ELR (cell line): ENCODE measurements around the gene IRAK1BP1.
"Not testable (repeated sequence)": the region's sequence is repeated elsewhere in the genome, so short reads cannot be mapped to it uniquely, and the experiment has no call there.

Experiments used
- DNase-seq: peaks from one replicate; pipeline ENCODE4 v3.0.0-alpha.2; 2015; ENCODE audit warnings: low read depth

Gene IRAK1BP1

DNA sequence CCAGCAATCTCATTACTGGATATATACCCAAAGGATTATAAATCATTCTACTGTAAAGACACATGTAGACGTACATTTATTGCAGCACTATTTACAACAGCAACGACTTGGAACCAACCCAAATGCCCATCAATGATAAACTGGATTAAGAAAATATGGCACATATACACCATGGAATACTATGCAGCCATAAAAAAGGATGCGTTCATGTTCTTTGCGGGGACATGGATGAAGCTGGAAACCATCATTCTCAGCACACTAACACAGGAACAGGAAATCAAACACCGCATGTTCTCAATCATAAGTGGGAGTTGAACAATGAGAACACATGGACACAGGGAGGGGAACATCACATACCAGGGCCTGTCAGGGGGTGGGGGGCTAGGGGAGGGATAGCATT, 22.6 kb downstream of the IRAK1BP1 start:
- not testable (repeated sequence) for DNase-seq

DNA sequence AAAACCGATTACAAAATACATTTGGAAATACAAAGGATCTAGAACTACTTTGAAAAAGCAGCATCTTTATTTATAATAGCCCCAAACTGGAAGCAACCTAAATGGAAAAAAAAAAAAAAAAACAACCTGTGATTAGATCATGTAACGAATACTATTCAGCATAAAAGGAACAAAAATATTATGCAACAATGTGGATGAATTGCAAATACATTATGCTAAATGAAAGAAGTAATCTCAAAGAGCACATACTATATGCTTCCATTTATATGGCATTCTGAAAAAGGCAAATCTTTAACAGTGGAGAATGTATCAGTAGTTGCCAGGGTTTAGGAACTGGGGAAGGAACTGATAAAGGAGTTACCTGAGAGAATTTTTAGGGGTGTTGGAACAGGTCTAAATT, 28.9 kb downstream of the IRAK1BP1 start:
- DNase-seq = no peak

- no peak for DNase-seq
Observed at GRCh38 chr6:78908621-78909020, 41.3 kb downstream of the IRAK1BP1 start.

DNA sequence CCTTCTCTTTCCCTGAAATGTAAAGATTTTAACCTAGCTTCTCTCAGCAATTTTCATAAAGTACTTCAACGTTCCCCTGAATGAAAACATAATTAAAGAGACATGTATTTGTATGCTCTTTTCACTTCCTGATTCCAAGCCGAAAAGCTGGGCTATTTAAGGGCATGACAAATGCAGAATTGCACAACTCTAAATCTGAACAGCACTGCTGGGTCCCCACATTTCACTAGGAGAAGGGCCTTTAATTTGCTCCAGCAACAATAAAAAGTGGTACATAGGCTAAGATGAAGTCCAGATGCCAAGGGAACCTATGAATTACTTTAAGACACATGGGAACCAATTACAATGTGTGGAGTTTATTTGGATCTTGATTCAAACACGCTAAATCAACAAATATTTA, 42.0 kb downstream of the IRAK1BP1 start:
- peak; percentile 5 for DNase-seq

DNA sequence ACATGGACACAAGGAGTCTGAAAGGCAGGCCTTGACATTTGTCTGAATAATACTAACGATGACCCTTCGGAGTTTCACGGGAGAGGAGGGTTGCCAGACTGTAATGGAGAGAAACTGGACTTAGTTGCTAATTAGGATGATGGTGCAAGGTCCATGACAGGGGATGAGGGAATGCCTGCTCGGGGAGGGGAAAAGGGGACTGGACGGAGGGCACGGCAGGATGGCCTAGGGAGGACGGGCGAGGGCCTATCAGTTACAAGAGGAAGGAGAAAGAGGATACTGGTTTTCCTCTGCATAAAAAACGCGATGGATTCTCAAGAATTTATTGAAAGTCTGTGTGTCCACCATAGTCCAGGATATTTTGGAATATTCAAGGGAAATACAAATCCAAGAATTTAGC, 42.7 kb downstream of the IRAK1BP1 start:
- no peak for DNase-seq

DNA sequence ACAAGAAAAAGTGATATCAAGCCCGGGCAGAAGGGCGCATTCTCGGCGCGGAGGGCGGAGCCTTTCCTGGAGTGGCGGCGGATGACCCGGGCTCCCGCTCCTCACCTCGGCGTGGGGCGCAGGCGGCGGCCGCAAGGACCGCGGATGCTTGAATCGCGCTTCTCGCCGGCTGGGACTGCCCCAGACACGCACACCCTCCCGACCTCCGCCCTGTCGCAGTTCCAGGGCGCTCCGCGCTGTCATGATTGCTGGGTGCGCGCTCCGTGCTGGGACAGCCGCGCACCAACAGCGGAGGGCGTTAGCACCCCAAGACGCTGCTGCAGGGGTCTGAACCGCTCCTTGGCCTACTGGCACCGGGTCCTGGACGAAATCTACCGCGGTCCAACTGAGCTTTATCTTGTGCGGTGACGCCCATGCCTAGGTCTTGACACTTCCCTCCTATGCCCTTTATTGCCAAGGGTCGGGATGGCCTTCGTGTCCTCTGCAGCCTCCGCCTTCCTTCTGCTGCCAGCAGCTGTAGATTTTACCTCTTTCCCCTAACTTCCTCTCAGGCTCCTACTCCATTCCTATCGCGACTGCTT, 43.3 kb downstream of the IRAK1BP1 start:
- DNase-seq = no peak

DNA sequence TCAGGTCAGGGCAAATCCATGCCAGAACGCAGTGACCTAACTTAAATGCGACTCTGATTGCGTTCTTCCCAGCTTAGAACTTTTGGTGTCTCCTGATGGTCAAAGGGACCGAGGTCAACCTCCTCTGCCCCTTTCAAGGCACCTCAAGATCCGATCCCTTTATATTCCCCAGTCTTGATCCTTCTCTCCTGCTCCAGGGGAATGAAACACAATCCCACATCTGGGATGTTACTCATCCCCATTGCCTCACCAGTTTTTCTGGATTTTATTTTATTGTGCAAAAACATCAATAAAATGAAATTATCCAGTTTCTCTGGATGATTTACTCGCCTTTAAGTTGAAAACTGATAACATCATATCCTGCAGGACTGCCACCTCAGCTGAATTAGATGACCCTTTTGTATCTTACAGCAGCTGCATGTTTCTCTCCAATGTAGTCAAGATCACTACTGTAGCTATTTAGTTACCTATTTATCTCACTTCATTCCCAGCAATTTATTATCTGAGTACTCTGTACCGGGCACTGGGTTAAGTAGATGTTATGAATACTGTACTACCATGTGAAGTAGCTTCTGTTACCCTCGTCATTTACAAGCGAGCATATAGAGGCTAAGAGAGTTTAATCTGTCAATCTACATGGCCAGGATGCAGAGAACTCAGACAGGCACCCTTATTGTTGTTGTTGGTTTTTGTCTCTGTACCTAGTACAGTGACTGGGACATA, 44.0 kb downstream of the IRAK1BP1 start:
- DNase-seq = no peak

DNA sequence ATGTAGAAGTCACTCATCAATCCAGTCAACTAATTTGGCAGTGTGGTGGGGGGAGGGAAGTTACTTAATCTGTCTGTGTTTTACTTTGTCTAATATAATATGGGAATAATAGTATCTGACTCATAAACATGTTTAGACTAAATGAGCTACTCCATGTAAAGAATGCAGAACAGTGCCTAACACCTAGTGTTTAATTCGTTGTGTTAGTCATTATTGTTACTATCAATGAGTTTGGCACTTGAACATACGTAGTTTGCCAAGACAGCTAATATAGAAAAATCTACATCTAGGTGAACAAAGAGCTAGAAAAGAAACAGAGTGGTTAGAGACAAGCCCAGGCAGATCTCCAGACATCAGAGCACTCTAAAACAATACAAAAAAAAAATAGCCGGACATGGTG, 49.1 kb downstream of the IRAK1BP1 start:
- DNase-seq = no peak

DNA sequence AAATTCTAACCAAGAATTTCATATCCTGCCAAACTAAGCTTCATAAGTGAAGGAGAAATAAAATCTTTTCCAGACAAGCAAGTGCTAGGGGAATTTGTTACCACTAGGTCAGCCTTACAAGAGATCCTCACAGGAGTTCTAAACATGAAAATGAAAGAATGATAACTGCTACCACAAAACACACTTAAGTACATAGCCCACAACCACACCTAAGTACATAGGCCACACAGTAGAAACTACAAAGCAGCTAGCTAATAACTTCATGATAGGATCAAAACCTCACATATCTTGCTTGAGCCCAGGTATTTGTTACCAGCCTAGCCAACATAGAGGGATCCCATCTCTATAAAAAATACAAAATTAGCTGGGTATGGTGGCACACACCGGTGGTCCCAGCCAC, 50.4 kb downstream of the IRAK1BP1 start:
- DNase-seq = no peak

- not testable (repeated sequence) for DNase-seq
Observed at GRCh38 chr6:78921168-78921567, 53.8 kb downstream of the IRAK1BP1 start.

DNA sequence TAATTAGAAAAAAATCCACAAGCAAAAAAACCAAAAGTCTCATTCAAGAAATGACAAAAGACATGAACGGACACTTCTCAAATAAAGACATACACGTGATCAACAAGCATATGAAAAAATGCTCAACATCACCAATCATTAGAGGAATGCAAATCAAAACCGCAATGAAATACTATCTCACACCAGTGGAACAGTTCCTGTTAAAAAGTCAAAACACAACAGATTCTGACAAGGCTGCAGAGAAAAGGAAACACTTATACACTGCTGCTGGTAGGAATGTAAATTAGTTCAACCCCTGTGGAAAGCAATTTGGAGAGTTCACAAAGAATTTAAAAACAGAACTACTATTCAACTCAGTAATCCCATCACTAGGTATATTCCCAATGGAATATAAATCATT, 58.0 kb downstream of the IRAK1BP1 start:
- DNase-seq = no peak

DNA sequence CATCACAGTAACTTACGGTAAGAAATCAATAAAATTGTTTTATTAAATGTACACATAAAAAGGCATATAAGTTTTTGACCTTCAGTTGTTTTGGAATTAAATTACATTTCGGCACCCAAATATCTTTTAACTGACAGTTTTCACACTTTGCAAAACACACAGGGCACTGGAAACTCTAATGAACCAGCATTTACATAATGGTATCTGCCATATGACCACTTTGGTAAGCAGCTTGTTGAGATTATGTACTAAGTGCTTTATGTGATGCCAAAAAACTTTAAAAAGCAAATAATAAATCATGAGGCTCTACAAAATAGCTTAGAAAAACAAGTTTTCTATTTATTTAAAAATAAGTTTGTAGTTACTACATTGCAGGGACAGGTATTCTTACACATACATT, 68.2 kb downstream of the IRAK1BP1 start:
- no peak for DNase-seq

GRCh38 chr6:78936515-78936914, 69.2 kb downstream of the IRAK1BP1 start:
- DNase-seq = no peak

DNA sequence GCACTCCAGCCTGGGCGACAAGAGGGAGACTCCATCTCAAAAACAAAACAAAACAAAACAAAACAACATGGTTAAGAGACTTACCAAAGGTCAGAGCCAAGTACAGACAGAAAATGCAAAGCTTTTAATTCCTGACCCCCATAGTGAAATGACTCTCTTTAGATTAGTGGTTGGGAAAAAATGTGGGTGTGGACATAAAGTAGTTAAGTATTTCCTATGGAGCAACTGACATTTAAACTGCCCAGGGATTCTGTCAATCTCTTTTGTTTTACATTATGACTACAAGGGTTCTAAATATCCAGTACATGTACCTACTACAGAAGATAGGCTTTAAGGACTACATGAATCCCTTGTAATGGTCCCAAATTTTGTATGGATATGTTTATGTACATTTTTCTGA, 75.1 kb downstream of the IRAK1BP1 start:
- DNase-seq = peak; percentile 39

DNA sequence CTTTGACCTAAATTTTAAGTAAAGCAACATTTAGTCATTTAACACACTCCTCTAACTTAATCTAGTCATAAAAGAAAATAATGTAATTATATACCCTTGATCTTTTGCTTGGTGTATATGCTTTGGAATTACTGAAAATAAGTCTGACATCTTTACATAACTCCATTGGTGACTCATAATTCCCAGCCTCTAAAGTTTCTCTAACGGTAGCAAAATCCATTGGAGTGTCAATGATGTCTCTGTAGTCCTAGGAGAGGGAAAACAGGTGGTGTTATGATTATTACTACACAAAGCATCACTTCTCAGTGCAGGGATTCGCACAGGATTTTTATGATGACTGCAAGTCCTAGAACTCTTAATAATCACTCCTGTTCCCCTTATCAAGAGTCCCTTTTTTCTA, 80.2 kb downstream of the IRAK1BP1 start:
- DNase-seq = peak; percentile 54

GRCh38 chr6:78947962-78948361, 80.6 kb downstream of the IRAK1BP1 start:
- DNase-seq = peak; percentile 78

DNA sequence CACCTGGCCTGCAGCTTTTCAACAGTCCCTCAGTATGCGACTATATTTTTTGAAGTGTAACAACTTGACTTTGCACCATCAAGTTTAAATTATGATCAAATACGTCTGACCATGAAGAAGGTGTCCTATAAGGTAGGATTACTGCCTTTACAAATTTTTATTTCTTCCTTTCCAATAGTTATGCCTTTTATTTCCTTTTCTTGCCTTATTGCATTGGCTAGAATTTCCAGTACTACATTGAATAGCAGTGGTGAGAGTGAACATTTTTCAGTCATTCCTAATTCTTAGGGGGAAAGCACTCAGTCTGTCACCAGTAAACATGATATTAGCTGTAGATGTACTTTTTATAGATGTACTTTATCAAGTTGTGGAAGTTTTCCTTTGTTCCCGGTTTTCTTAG, 81.4 kb downstream of the IRAK1BP1 start:
- DNase-seq = no peak

GRCh38 chr6:78952362-78952761, 85.0 kb downstream of the IRAK1BP1 start:
- no peak for DNase-seq
